NCI-H187 treated with DMSO at 0.1 percent for 48 hours (cell line): ENCODE data around the gene BLTP3A.
"Not testable (repeated sequence)": the region's sequence is repeated elsewhere in the genome, so short reads cannot be mapped to it uniquely, and the experiment has no call there.

Experiments used
- DNase-seq: peaks from one replicate; lab custom pipeline; 2025; lab: John Stamatoyannopoulos, UW

The BLTP3A gene

GRCh38 chr6:34791701-34792604, at the start of gene BLTP3A:
Gene BLTP3A, plus strand, starts transcription at chr6:34792083. Its CDS starts 168 bp downstream, at chr6:34792251.
- no peak for DNase-seq

GRCh38 chr6:34742094-34742493, 49.8 kb upstream of the BLTP3A start:
- DNase-seq = no peak

- DNase-seq = no peak
Measured at GRCh38 chr6:34743625-34744293, 48.1 kb upstream of the BLTP3A start.

- DNase-seq = not testable (repeated sequence)
Measured at GRCh38 chr6:34744294-34744647, 47.6 kb upstream of the BLTP3A start.

- no peak for DNase-seq
Measured at GRCh38 chr6:34745277-34746103, 46.4 kb upstream of the BLTP3A start.

GRCh38 chr6:34746104-34746846, 45.6 kb upstream of the BLTP3A start:
- no peak for DNase-seq

- DNase-seq = no peak
Measured at GRCh38 chr6:34748757-34749156, 43.1 kb upstream of the BLTP3A start.

- DNase-seq = not testable (repeated sequence)
Measured at GRCh38 chr6:34756513-34756856, 35.4 kb upstream of the BLTP3A start.

GRCh38 chr6:34757687-34758274, 34.1 kb upstream of the BLTP3A start:
- no peak for DNase-seq

GRCh38 chr6:34760108-34760507, 31.8 kb upstream of the BLTP3A start:
- no peak for DNase-seq

GRCh38 chr6:34761681-34762080, 30.2 kb upstream of the BLTP3A start:
- DNase-seq = not testable (repeated sequence)

GRCh38 chr6:34768148-34768547, 23.7 kb upstream of the BLTP3A start:
- DNase-seq = no peak

- DNase-seq = no peak
Measured at GRCh38 chr6:34771727-34772126, 20.2 kb upstream of the BLTP3A start.

- DNase-seq = no peak
Measured at GRCh38 chr6:34772940-34773339, 18.9 kb upstream of the BLTP3A start.

GRCh38 chr6:34773916-34774315, 18.0 kb upstream of the BLTP3A start:
- DNase-seq = no peak

- no peak for DNase-seq
Measured at GRCh38 chr6:34774967-34775366, 16.9 kb upstream of the BLTP3A start.

- not testable (repeated sequence) for DNase-seq
Measured at GRCh38 chr6:34785375-34785774, 6.5 kb upstream of the BLTP3A start.

GRCh38 chr6:34787152-34787551, 4.7 kb upstream of the BLTP3A start:
- DNase-seq = not testable (repeated sequence)

- DNase-seq = no peak
Measured at GRCh38 chr6:34788111-34788510, 3.8 kb upstream of the BLTP3A start.

GRCh38 chr6:34791164-34791700, 651 bp upstream of the BLTP3A start:
- no peak for DNase-seq
